GM19452 (cell line): Measurements from ENCODE around the gene PCSK5.

ENCODE experiments used
- ATAC-seq: cut with Tn5 transposase; IDR thresholded peaks from one replicate; pipeline ENCODE4 v1.9.1; 2021; ENCODE audit not compliant: unreplicated experiment

The PCSK5 gene

GRCh38 chr9:75918909-75919308 lies 28.4 kb downstream of the PCSK5 start:
- no peak for ATAC-seq

GRCh38 chr9:75921391-75922127 lies 31.1 kb downstream of the PCSK5 start:
- ATAC-seq, result no peak

GRCh38 chr9:75926385-75926784 lies 35.9 kb downstream of the PCSK5 start:
- ATAC-seq, result no peak

GRCh38 chr9:75927356-75927755 lies 36.9 kb downstream of the PCSK5 start:
- no peak for ATAC-seq

- ATAC-seq, result no peak
These were observed 39.7 kb downstream of the PCSK5 start for GRCh38 chr9:75930190-75930589.

GRCh38 chr9:75930730-75931321 lies 40.4 kb downstream of the PCSK5 start:
- no peak for ATAC-seq

- ATAC-seq, result no peak
These were observed 43.5 kb downstream of the PCSK5 start for GRCh38 chr9:75933982-75934381.

GRCh38 chr9:75935591-75935990 lies 45.1 kb downstream of the PCSK5 start:
- ATAC-seq, result no peak

GRCh38 chr9:75937521-75938258 lies 47.2 kb downstream of the PCSK5 start:
- ATAC-seq, result no peak

- ATAC-seq, result no peak
These were observed 48.5 kb downstream of the PCSK5 start for GRCh38 chr9:75938946-75939345.

GRCh38 chr9:75939536-75940111 lies 49.2 kb downstream of the PCSK5 start:
- no peak for ATAC-seq

- no peak for ATAC-seq
These were observed 50.6 kb downstream of the PCSK5 start for GRCh38 chr9:75941066-75941465.

GRCh38 chr9:75941577-75942311 lies 51.3 kb downstream of the PCSK5 start:
- ATAC-seq, result no peak

- ATAC-seq, result no peak
These were observed 56.3 kb downstream of the PCSK5 start for GRCh38 chr9:75946766-75947165.

- ATAC-seq, result no peak
These were observed 56.8 kb downstream of the PCSK5 start for GRCh38 chr9:75947233-75947632.

GRCh38 chr9:75950998-75951397 lies 60.5 kb downstream of the PCSK5 start:
- ATAC-seq, result no peak

- ATAC-seq, result no peak
These were observed 62.7 kb downstream of the PCSK5 start for GRCh38 chr9:75953218-75953617.

GRCh38 chr9:75956161-75956560 lies 65.7 kb downstream of the PCSK5 start:
- ATAC-seq, result no peak

GRCh38 chr9:75957116-75957515 lies 66.6 kb downstream of the PCSK5 start:
- ATAC-seq, result no peak

- ATAC-seq, result no peak
These were observed 67.8 kb downstream of the PCSK5 start for GRCh38 chr9:75958226-75958625.

GRCh38 chr9:75960551-75960950 lies 70.1 kb downstream of the PCSK5 start:
- ATAC-seq, result no peak
